RWPE1 (cell line): ENCODE results near the gene EIF5A.

Experiments used
- CTCF ChIA-PET: fragments of 350-600 bp; sonication (Branson Sonifier 250); formaldehyde crosslinking; extraction: SDS; loops from one replicate; lab custom pipeline; 2021; lab: Yijun Ruan, JAX
- POLR2A ChIA-PET: fragments of 400-600 bp; formaldehyde crosslinking; extraction: SDS; loops from one replicate; lab custom pipeline; 2020; ENCODE audit warnings: antibody characterized with exemption; ENCODE audit not compliant: low non-redundant PET; lab: Yijun Ruan, JAX
- DNase-seq: peaks from one replicate; pipeline ENCODE4 v3.0.0; 2012; ENCODE audit warnings: low spot score
- H3K27ac ChIP-seq: fragments of 450-650 bp; 2 replicates; pipeline ENCODE4 v1.5.1; 2017
- CTCF ChIP-seq: fragments of 450-650 bp; conservative IDR thresholded peaks from 2 replicates; pipeline ENCODE4 v1.5.1; 2017; ENCODE audit warnings: low read depth, mild to moderate bottlenecking

Gene EIF5A

GRCh38 chr17:7314719-7315569 is 7.5 kb downstream of the EIF5A start, which contains the start of gene GPS2:
GPS2 (minus strand) TSS chr17:7315360; CDS start chr17:7315052, 308 bp downstream.
- peak within 1 kb of the TSS; percentile 93 for H3K27ac ChIP-seq
- TF ChIP-seq CTCF = no peak
- DNase-seq = peak; percentile 90
- ChIA-PET POLR2A (no interaction called here), CTCF (interaction anchor here (1.0 to 1.8 kb wide), 3 partner anchors 9 to 19 kb away, joined by 3 to 5 read pairs (median 3); no protein-coding TSS in a partner anchor)

- H3K27ac ChIP-seq = peak overlapping the region; percentile 93
- ChIA-PET CTCF (interaction anchor here (0.6 to 1.0 kb wide), 3 partner anchors 8 to 168 kb away, joined by 3 to 4 read pairs (median 3); no protein-coding TSS in a partner anchor), POLR2A (no interaction called here)
- no peak for TF ChIP-seq CTCF
- no peak for DNase-seq
These were observed 8.3 kb downstream of the EIF5A start for GRCh38 chr17:7315570-7316235.

GRCh38 chr17:7317161-7317803 is 9.9 kb downstream of the EIF5A start:
- TF ChIP-seq CTCF = no peak
- H3K27ac ChIP-seq = peak overlapping the region; percentile 93
- ChIA-PET CTCF (interaction anchor here (1.0 kb wide), 1 partner anchor 12 kb away, joined by 3 read pairs; the partner anchor contains the start of gene NEURL4), POLR2A (no interaction called here)
- no peak for DNase-seq

GRCh38 chr17:7318121-7318860 is 10.9 kb downstream of the EIF5A start:
- no peak for TF ChIP-seq CTCF
- H3K27ac ChIP-seq = peak overlapping the region; percentile 93
- ChIA-PET POLR2A (no interaction called here), CTCF (interaction anchor here (0.6 kb wide), 1 partner anchor 29 kb away, joined by 3 read pairs; no protein-coding TSS in a partner anchor)
- no peak for DNase-seq

GRCh38 chr17:7321466-7321865 is 14.0 kb downstream of the EIF5A start:
- ChIA-PET POLR2A (interaction anchor here (0.6 kb wide), 1 partner anchor 1885 kb away, joined by 3 read pairs; no protein-coding TSS in a partner anchor), CTCF (no interaction called here)
- peak overlapping the region; percentile 9; the same call in 1 of the 2 replicates for H3K27ac ChIP-seq
- no peak for TF ChIP-seq CTCF
- DNase-seq = no peak
